ENCODE results near the gene KCNJ11. TPM values are rescaled to one million over a fixed set of nuclear protein-coding genes. Genes with fewer than 3 reads are reported as not detected.
A peak's percentile ranks its signal among the peaks of the same experiment; 100 is the strongest.

Gene KCNJ11
- total RNA-seq, 1 donor from 2014 or later = 18.6 TPM

DNA sequence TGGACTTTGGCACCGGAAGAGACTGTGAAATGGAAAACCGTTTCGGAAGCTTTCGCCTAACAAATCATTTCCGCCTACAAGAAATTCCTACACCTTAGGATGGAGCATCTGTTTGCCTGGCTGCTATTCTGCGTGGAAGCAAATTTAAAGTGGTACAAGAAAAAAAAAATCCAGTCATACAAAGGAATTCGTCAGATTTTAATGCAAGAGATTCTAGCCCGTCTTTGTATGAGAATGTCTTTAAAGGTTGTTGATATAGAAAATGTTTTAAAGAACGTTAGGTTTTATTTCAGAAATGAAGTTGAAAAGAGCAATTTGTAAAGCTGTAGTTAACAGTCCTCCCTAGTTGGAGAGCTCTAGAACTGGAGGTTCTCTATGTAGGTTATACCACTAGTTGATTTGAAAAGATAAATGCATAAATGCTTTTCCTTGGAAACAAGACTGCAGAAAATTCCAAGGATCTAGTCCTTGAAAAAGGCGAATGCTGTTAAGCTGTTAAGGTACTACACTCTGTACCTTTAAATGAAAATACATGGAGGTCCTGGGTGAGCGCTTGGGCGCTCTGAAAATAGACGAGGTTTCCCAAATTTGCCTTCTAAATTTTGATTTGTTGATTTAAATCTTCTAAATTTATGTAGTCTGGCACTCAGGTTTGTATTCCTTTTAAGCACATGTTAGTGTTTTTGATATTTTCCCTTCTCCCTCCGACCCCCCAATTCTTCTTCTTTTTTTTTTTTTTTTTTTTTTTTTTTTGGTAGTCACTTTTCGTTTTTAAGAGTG, 34.4 kb downstream of the KCNJ11 start:
- Mint-ChIP-seq H3K4me3 (peak overlapping the region; percentile 92), H3K36me3 (peaks cover 12% of the 10 kb centered on the region), H3K9me3 (peaks cover 5% of the 10 kb centered on the region), H3K4me1 (ENCODE audit: unreplicated experiment) (peaks cover 14% of the 10 kb centered on the region), H3K27ac (peak overlapping the region; percentile 93), H3K27me3 (peaks cover 36% of the 10 kb centered on the region)
- no peak for DNase-seq (ENCODE audit: extremely low spot score, unreplicated experiment)
- TF ChIP-seq, protein P1, sequence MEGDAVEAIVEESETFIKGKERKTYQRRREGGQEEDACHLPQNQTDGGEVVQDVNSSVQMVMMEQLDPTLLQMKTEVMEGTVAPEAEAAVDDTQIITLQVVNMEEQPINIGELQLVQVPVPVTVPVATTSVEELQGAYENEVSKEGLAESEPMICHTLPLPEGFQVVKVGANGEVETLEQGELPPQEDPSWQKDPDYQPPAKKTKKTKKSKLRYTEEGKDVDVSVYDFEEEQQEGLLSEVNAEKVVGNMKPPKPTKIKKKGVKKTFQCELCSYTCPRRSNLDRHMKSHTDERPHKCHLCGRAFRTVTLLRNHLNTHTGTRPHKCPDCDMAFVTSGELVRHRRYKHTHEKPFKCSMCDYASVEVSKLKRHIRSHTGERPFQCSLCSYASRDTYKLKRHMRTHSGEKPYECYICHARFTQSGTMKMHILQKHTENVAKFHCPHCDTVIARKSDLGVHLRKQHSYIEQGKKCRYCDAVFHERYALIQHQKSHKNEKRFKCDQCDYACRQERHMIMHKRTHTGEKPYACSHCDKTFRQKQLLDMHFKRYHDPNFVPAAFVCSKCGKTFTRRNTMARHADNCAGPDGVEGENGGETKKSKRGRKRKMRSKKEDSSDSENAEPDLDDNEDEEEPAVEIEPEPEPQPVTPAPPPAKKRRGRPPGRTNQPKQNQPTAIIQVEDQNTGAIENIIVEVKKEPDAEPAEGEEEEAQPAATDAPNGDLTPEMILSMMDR (conservative IDR thresholded peaks at IDR 0.05) = no peak

DNA sequence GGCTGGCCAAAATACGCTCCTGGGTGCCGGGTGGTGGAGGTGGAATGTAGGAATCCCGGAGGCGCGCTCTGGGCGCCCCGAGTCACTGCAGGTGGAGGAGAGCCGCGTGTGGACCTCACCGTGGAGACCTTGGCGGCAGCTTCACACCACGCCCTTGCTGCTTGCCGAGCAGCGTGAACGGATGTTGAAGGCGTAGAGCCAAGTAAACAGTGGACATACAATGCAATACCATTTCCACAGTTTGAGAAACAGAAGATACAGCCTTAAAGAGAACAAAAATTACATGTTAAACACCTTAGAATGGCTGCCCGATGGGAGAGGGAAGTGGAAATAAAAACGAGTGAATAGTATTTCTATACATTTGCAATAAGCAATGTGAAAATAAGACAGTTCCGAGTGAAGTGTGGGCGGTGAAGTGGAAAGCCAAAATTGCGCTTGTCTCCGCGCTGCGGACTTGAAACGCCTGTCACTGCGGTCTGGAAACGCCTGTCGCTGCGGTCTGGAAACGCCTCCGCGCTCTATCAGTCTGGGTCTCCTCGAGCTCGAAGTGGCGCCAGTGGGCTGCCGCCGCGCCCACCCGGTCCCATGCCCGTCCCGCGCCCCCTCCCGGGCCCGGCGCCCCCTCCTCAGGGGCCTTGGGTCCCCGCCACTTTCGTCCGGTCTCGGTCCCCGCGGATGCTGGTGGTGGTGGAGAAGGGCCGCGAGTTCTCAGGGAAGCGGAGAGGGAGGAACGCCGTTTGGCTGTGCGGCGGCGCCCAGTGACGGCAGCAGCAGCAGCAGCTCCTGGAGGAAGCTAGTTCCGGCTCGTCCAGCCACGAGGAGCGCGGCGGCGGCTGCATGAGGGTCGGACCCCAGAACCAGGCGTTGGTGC, 35.3 kb downstream of the KCNJ11 start:
- Mint-ChIP-seq H3K4me1 (ENCODE audit: unreplicated experiment) (peaks cover 14% of the 10 kb centered on the region), H3K4me3 (peak overlapping the region; percentile 92), H3K9me3 (peaks cover 5% of the 10 kb centered on the region), H3K27me3 (peaks cover 37% of the 10 kb centered on the region), H3K36me3 (peaks cover 8% of the 10 kb centered on the region), H3K27ac (peak overlapping the region; percentile 93)
- TF ChIP-seq, protein P1 (conservative IDR thresholded peaks at IDR 0.05) = no peak
- peak; percentile 78 for DNase-seq (ENCODE audit: extremely low spot score, unreplicated experiment)

DNA sequence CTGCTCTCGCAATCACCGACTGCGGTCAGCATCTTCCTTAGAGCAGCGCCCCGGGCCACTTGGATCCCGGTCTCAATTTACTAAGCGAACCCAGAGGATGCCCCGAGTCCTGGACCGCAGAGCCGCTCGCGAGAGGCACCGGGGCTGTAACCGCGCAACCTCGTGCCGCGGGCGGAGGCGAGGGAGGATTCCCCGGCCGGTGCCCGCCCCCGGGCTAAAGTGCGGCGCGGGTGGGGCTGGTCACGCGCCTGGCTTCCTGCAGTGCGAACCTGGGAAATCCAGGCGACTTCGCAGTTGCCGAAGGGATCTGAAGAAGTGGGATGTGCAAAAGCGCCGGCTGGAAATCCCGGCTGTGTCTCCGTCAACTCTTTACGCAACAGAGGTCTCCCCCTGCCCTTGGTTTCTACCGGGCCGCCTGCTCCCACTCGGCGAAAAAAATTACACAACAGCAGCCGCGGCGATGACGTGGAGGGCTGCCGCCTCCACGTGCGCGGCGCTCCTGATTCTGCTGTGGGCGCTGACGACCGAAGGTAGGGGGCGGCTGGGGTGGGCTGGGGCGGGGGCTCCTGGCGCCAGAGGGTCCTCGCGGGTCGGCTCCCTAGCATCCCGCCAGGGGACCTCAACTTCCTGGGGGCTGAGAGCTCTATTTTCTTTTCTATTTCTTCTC, 36.8 kb downstream of the KCNJ11 start, which contains the start of gene NCR3LG1:
NCR3LG1 (plus strand) TSS at position 291 of the 667 bp plus-strand sequence; CDS start at position 461, 170 bp downstream.
- H3K4me1 Mint-ChIP-seq (ENCODE audit: unreplicated experiment) = peaks cover 14% of the 10 kb centered on the region
- H3K36me3 Mint-ChIP-seq = peaks cover 3% of the 10 kb centered on the region
- peaks cover 37% of the 10 kb centered on the region for H3K27me3 Mint-ChIP-seq
- TF ChIP-seq, protein P1 (conservative IDR thresholded peaks at IDR 0.05) = peak; percentile 10
- H3K9me3 Mint-ChIP-seq = peaks cover 5% of the 10 kb centered on the region
- peak within 1 kb of the TSS; percentile 92 for H3K4me3 Mint-ChIP-seq
- DNase-seq (ENCODE audit: extremely low spot score, unreplicated experiment) = peak; percentile 73
- H3K27ac Mint-ChIP-seq = peak within 1 kb of the TSS; percentile 93

DNA sequence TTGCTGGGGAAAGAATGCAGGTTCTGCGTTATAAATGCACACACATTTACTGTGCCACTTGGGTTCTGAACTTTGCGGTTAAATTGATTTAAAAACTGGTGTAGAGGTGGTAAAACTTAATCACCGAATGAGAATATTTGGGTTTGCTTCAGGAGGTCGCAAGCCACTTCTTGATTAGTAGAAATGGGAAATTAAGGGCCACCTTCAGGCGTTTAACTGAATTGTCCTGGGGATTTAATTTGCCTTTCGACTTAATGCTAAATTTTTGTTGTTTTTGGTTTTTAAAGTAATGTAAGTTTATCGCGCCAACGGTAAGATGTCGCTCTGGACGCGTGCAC, 37.3 kb downstream of the KCNJ11 start:
- peaks cover 5% of the 10 kb centered on the region for H3K9me3 Mint-ChIP-seq
- H3K27ac Mint-ChIP-seq = peak overlapping the region; percentile 93
- H3K4me1 Mint-ChIP-seq (ENCODE audit: unreplicated experiment) = peaks cover 14% of the 10 kb centered on the region
- DNase-seq (ENCODE audit: extremely low spot score, unreplicated experiment) = no peak
- peaks cover 3% of the 10 kb centered on the region for H3K36me3 Mint-ChIP-seq
- H3K4me3 Mint-ChIP-seq = peak overlapping the region; percentile 92
- TF ChIP-seq, protein P1 (conservative IDR thresholded peaks at IDR 0.05) = peak; percentile 63
- H3K27me3 Mint-ChIP-seq = peaks cover 37% of the 10 kb centered on the region

DNA sequence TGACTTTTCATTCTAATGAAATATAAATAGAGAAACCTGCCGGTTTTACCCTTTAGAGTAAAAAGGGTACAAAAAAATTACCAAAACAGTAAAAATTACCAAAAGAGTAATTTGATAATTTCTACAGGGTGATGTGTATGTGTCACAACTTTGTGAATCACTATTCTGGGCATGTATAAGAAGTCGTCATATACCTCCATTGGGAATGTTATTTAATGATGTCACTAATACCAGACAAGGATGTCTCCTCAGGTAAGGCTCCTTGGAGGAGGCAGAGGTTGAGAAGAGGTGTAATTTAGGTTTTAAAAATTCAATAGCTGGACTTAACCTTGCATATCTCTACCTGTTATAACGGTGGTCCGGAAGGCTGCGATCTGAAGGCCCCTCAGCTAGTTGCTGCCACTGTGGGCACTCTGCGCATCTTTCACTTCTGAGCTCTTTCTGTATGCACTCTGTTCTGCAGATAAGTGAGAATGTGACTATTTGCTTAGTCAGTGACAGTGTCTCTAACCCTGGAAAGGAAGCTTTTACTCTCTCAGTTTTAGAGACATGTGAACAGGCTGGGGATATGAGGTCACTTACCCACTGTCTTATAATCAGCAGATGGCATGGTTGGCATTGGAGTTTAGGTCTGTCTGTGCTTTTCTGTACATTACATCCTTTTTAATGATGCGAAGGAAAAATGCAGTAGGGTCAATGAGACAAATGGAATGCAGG, 37.8 kb downstream of the KCNJ11 start:
- H3K4me3 Mint-ChIP-seq = peak overlapping the region; percentile 92
- no peak for DNase-seq (ENCODE audit: extremely low spot score, unreplicated experiment)

More for the DNA sequence above, 37.8 kb downstream of the KCNJ11 start:
- H3K4me1 Mint-ChIP-seq (ENCODE audit: unreplicated experiment) = peaks cover 14% of the 10 kb centered on the region
- TF ChIP-seq, protein P1 (conservative IDR thresholded peaks at IDR 0.05) = no peak
- H3K36me3 Mint-ChIP-seq = peaks cover 3% of the 10 kb centered on the region
- H3K27ac Mint-ChIP-seq = peak overlapping the region; percentile 93
- H3K9me3 Mint-ChIP-seq = peaks cover 5% of the 10 kb centered on the region
- H3K27me3 Mint-ChIP-seq = peaks cover 37% of the 10 kb centered on the region

All from type B pancreatic cell (in vitro differentiated cells).